Liver (tissue), 9 donors: ENCODE measurements around the gene PPP4R1. TPM values are rescaled to one million over a fixed set of nuclear protein-coding genes. Genes with fewer than 3 reads are reported as not detected.

ENCODE experiments used
- DNase-seq: peaks from one replicate; pipeline ENCODE4 v3.0.0-alpha.2; 2017; ENCODE audit warnings: low spot score
- H3K27ac ChIP-seq, 2 donors: one replicate each; pipeline ENCODE4 v1.7.0; 2013; ENCODE audit warnings: inconsistent platforms in 2 of 2, low read length in 2 of 2, control low read depth in 1 of 2, low read depth in 1 of 2, mild to moderate bottlenecking in 1 of 2
- H3K27me3 ChIP-seq, 4 donors: one replicate each; pipeline versions ENCODE4 v1.6.1 to v1.7.0; 2013; ENCODE audit warnings: low read length in 3 of 4, inconsistent platforms in 1 of 4, mild to moderate bottlenecking in 1 of 4, moderate library complexity in 1 of 4; ENCODE audit not compliant: control insufficient read depth in 4 of 4, insufficient read depth in 4 of 4
- H3K36me3 ChIP-seq, 4 donors: one replicate each; pipeline versions ENCODE4 v1.6.1 to v1.7.0; 2013; ENCODE audit warnings: low read length in 3 of 4, mild to moderate bottlenecking in 3 of 4, low read depth in 1 of 4, moderate library complexity in 1 of 4; ENCODE audit not compliant: control insufficient read depth in 4 of 4, insufficient read depth in 3 of 4
- H3K4me1 ChIP-seq, 4 donors: one replicate each; pipeline versions ENCODE4 v1.6.1 to v1.7.0; 2013; ENCODE audit warnings: low read length in 3 of 4, mild to moderate bottlenecking in 3 of 4, moderate library complexity in 1 of 4; ENCODE audit not compliant: control insufficient read depth in 4 of 4, insufficient read depth in 4 of 4
- H3K4me3 ChIP-seq, 3 donors: one replicate each; pipeline versions ENCODE4 v1.6.1 to v1.7.0; 2013; ENCODE audit warnings: low read length in 3 of 3, control low read depth in 1 of 3, low read depth in 1 of 3, mild to moderate bottlenecking in 1 of 3
- H3K9ac ChIP-seq, 2 donors: one replicate each; pipeline ENCODE4 v1.7.0; 2013; ENCODE audit warnings: low read length in 2 of 2, mild to moderate bottlenecking in 2 of 2, moderate library complexity in 2 of 2, control low read depth in 1 of 2, low read depth in 1 of 2
- H3K9me3 ChIP-seq, 4 donors: one replicate each; pipeline versions ENCODE4 v1.6.1 to v1.7.0; 2013; ENCODE audit warnings: low read length in 3 of 4; ENCODE audit not compliant: control insufficient read depth in 4 of 4
- CTCF ChIP-seq: fragments of 150-350 bp; IDR thresholded peaks from 2 replicates; pipeline ENCODE4 v1.5.1; 2017; ENCODE audit warnings: improper control_type of control experiment, low read depth, low read length; ENCODE audit not compliant: missing input control
- EGR1 ChIP-seq, 2 donors: IDR thresholded peaks; 2 replicates each; pipeline ENCODE4 v1.6.1; 2016 to 2018; ENCODE audit warnings: antibody characterized with exemption in 2 of 2, low read depth in 2 of 2
- FOXA1 ChIP-seq: IDR thresholded peaks from 2 replicates; pipeline ENCODE4 v1.6.1; 2016; ENCODE audit warnings: antibody characterized with exemption
- FOXA2 ChIP-seq: IDR thresholded peaks from 2 replicates; pipeline ENCODE4 v1.6.1; 2016; ENCODE audit warnings: antibody characterized with exemption
- HNF4A ChIP-seq, 2 donors: conservative IDR thresholded peaks; 2 replicates each; pipeline ENCODE4 v1.6.1; 2016; ENCODE audit warnings: antibody characterized with exemption in 2 of 2, mild to moderate bottlenecking in 2 of 2
- HNF4G ChIP-seq: IDR thresholded peaks from 2 replicates; pipeline ENCODE4 v1.6.1; 2016; ENCODE audit warnings: antibody characterized with exemption
- JUND ChIP-seq, 2 donors: IDR thresholded peaks; 2 replicates each; pipeline ENCODE4 v1.6.1; 2016; ENCODE audit warnings: antibody characterized with exemption in 2 of 2
- RAD21 ChIP-seq, 2 donors: IDR thresholded peaks; 2 replicates each; pipeline ENCODE4 v1.6.1; 2016; ENCODE audit warnings: antibody characterized with exemption in 2 of 2, mild to moderate bottlenecking in 2 of 2
- RXRA ChIP-seq, 2 donors: IDR thresholded peaks; 2 replicates each; pipeline ENCODE4 v1.6.1; 2017 to 2018; ENCODE audit warnings: antibody characterized with exemption in 2 of 2, mild to moderate bottlenecking in 1 of 2
- TAF1 ChIP-seq: conservative IDR thresholded peaks from 2 replicates; pipeline ENCODE4 v1.6.1; 2016; ENCODE audit warnings: antibody characterized with exemption, mild to moderate bottlenecking
- ZBTB33 ChIP-seq: IDR thresholded peaks from 2 replicates; pipeline ENCODE4 v1.6.1; 2016; ENCODE audit warnings: antibody characterized with exemption
- WGBS: extraction: QIAGEN DNeasy Blood & Tissue Kit; methylation state at CpG from one replicate; pipeline ENCODE4 v1.1.7; 2013; 5-methylcytosine and 5-hydroxymethylcytosine counted together
- polyA plus RNA-seq, 2 donors: library from polyadenylated mRNA; stranded (reverse) in 1 of 2; unstranded in 1 of 2; fragments of 200-250 nt in 1 of 2; fragments of >200 nt in 1 of 2; fragmentation: Nextera tagmentation in 1 of 2; extraction: Ambion mirVana in 1 of 2; gene quantifications; one replicate each; pipeline versions ENCODE4 v1.2.1 to v1.2.3, GENCODE V29; 2013 to 2015
- total RNA-seq, 2 donors: library from RNA; depleted of rRNA; stranded (reverse); fragments of >200 nt; gene quantifications; one replicate each; pipeline ENCODE4 v1.2.3, GENCODE V29; 2014
- TF ChIP-seq, protein P1 (sequence below): IDR thresholded peaks from 2 replicates; pipeline ENCODE4 v1.6.1; 2016; ENCODE audit warnings: antibody characterized with exemption
- TF ChIP-seq, protein P2 (sequence below): IDR thresholded peaks from 2 replicates; pipeline ENCODE4 v1.6.1; 2016; ENCODE audit warnings: antibody characterized with exemption, mild to moderate bottlenecking
- TF ChIP-seq, protein P3 (sequence below): IDR thresholded peaks from 2 replicates; pipeline ENCODE4 v1.6.1; 2016; ENCODE audit warnings: antibody characterized with exemption
- donor health status: healthy.
- donor health status: healthy.
- donor health status: healthy.
- donor health status: healthy.
- donor health status: healthy.

PPP4R1 gene
- total and polyA plus RNA-seq, 4 donors, result 11.7 to 50.8 (median 22.8) TPM

DNA sequence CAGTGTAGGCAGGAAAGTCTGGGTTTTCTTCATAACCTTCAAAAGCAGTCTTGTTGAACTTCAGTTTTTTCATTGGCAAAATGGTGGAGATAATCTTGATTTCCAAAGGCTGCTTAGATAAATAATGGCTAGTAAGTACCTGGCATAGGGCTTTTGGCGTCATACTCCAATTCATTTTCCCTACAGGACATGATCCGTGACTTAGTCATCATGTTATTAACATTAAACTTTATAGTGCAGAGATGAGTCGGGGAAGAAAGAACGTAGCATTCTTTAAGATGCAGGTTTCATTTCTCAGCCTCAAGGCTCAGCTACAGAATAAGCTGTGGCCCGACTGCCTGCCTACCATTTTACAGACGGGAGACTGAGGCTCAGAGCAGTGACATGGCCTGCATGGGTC is 75.1 kb downstream of the PPP4R1 start (continued):
- TF ChIP-seq CTCF, result no peak
- no peak for TF ChIP-seq ZBTB33
- no peak for TF ChIP-seq FOXA1

DNA sequence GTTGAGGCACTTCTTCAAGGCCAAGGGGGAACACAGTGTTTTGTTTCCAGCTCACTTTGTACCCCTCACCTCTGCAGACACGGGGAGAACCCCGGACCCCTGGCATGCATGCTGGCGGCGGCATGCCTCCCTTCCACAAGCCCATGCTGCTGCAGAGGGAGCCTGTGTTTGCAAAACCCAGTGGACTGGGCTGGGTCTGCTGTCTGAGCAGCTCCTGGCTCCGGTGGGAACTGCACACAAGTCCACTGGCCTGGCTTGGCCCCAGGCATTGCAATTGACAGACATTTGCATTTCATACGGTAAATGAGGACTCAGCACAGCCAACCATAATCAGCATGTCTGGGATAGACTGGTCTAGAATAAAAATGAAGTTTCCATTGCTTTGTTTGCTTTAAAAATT is 76.7 kb downstream of the PPP4R1 start:
- DNase-seq, result no peak
- Histone ChIP-seq H3K36me3 (peaks cover 0 to 41% (median 27%) of the 10 kb centered on the region in 4 donors), H3K4me1 (no peaks in the 10 kb centered on the region), H3K27ac (no peak overlapping the region), H3K9ac (no peak overlapping the region), H3K4me3 (no peak overlapping the region), H3K9me3 (no peaks in the 10 kb centered on the region), H3K27me3 (no peaks in the 10 kb centered on the region)
- TF ChIP-seq RXRA (IDR thresholded peaks at IDR 0.05) (no peak), FOXA1 (no peak), HNF4A (conservative IDR thresholded peaks at IDR 0.05) (no peak), ZBTB33 (no peak), HNF4G (no peak), CTCF (no peak), EGR1 (IDR thresholded peaks at IDR 0.05; ENCODE audit: low read depth in 2 of 2) (no peak), JUND (IDR thresholded peaks at IDR 0.05) (no peak), FOXA2 (no peak), RAD21 (IDR thresholded peaks at IDR 0.05) (no peak), TAF1 (no peak)
- TF ChIP-seq, protein P1, sequence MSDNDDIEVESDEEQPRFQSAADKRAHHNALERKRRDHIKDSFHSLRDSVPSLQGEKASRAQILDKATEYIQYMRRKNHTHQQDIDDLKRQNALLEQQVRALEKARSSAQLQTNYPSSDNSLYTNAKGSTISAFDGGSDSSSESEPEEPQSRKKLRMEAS, result no peak
- TF ChIP-seq, protein P2, sequence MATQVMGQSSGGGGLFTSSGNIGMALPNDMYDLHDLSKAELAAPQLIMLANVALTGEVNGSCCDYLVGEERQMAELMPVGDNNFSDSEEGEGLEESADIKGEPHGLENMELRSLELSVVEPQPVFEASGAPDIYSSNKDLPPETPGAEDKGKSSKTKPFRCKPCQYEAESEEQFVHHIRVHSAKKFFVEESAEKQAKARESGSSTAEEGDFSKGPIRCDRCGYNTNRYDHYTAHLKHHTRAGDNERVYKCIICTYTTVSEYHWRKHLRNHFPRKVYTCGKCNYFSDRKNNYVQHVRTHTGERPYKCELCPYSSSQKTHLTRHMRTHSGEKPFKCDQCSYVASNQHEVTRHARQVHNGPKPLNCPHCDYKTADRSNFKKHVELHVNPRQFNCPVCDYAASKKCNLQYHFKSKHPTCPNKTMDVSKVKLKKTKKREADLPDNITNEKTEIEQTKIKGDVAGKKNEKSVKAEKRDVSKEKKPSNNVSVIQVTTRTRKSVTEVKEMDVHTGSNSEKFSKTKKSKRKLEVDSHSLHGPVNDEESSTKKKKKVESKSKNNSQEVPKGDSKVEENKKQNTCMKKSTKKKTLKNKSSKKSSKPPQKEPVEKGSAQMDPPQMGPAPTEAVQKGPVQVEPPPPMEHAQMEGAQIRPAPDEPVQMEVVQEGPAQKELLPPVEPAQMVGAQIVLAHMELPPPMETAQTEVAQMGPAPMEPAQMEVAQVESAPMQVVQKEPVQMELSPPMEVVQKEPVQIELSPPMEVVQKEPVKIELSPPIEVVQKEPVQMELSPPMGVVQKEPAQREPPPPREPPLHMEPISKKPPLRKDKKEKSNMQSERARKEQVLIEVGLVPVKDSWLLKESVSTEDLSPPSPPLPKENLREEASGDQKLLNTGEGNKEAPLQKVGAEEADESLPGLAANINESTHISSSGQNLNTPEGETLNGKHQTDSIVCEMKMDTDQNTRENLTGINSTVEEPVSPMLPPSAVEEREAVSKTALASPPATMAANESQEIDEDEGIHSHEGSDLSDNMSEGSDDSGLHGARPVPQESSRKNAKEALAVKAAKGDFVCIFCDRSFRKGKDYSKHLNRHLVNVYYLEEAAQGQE, result no peak
- TF ChIP-seq, protein P3, sequence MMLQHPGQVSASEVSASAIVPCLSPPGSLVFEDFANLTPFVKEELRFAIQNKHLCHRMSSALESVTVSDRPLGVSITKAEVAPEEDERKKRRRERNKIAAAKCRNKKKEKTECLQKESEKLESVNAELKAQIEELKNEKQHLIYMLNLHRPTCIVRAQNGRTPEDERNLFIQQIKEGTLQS, result no peak
- 87% methylated on average over 6 of the region's 6 CpGs for WGBS
